HCT116 (cell line): ENCODE data around the gene CDH16.

Experiments
- CEBPB ChIP-seq: IDR thresholded peaks from 2 replicates; pipeline ENCODE4 v1.6.1; 2012; ENCODE audit warnings: low read depth
- CTCF ChIP-seq, 3 experiments: fragments of 200-600 bp in 1 of 3; sonication (generic) in 1 of 3; IDR thresholded peaks in 2 of 3; conservative IDR thresholded peaks in 1 of 3; 2 replicates each; pipeline ENCODE4 v1.5.1; 2012 to 2017; ENCODE audit warnings: low read depth in 2 of 3, low read length in 2 of 3, antibody characterized with exemption in 1 of 3, borderline replicate concordance in 1 of 3, control low read depth in 1 of 3, mild to moderate bottlenecking in 1 of 3, mixed read lengths in 1 of 3, mixed run types in 1 of 3, moderate library complexity in 1 of 3; ENCODE audit not compliant: insufficient read depth in 1 of 3
- FOSL1 ChIP-seq: IDR thresholded peaks from 2 replicates; pipeline ENCODE4 v1.6.1; 2012; ENCODE audit warnings: low read depth
- JUND ChIP-seq: IDR thresholded peaks from 2 replicates; pipeline ENCODE4 v1.6.1; 2012
- MAX ChIP-seq: IDR thresholded peaks from 2 replicates; pipeline ENCODE4 v1.6.1; 2012
- POLR2A ChIP-seq: IDR thresholded peaks from 2 replicates; pipeline ENCODE4 v1.7.0; 2011; ENCODE audit warnings: borderline replicate concordance; ENCODE audit not compliant: insufficient read depth, insufficient read length; ENCODE audit errors: extremely low read depth
- POLR2AphosphoS5 ChIP-seq: IDR thresholded peaks from 2 replicates; pipeline ENCODE4 v1.6.1; 2011; ENCODE audit warnings: mild to moderate bottlenecking, low read depth, low read length, moderate library complexity
- RAD21 ChIP-seq: IDR thresholded peaks from 2 replicates; pipeline ENCODE4 v1.6.1; 2012; ENCODE audit warnings: low read depth, mild to moderate bottlenecking
- REST ChIP-seq: IDR thresholded peaks from 2 replicates; pipeline ENCODE4 v1.6.1; 2012; ENCODE audit warnings: low read depth
- SIN3A ChIP-seq: IDR thresholded peaks from 2 replicates; pipeline ENCODE4 v1.6.1; 2012; ENCODE audit warnings: low read depth
- TCF7L2 ChIP-seq: IDR thresholded peaks from 2 replicates; pipeline ENCODE4 v1.7.0; 2011; ENCODE audit warnings: borderline replicate concordance, inconsistent platforms; ENCODE audit not compliant: insufficient read depth, insufficient read length; ENCODE audit errors: extremely low read depth
- ZFX ChIP-seq: fragments of 450-650 bp; IDR thresholded peaks from 2 replicates; pipeline ENCODE4 v1.6.1; 2017
- ZNF274 ChIP-seq: fragments of 200-500 bp; sonication (Bioruptor generic); IDR thresholded peaks from 2 replicates; pipeline ENCODE4 v1.6.1; 2014; ENCODE audit warnings: mild to moderate bottlenecking, low read depth, low read length, inconsistent platforms

GRCh38 chr16:66871840-66872239 lies 46.8 kb downstream of the CDH16 start:
- no peak for TF ChIP-seq CTCF (IDR thresholded peaks at IDR 0.05 in 2 of 3, conservative IDR thresholded peaks at IDR 0.05 in 1 of 3; ENCODE audit: borderline replicate concordance in 1 of 3, insufficient read depth in 1 of 3, low read depth in 2 of 3, low read length in 2 of 3)
- TF ChIP-seq SIN3A: no peak
- no peak for TF ChIP-seq JUND
- no peak for TF ChIP-seq ZNF274
- no peak for TF ChIP-seq POLR2AphosphoS5
- no peak for TF ChIP-seq TCF7L2
- TF ChIP-seq ZFX: no peak
- TF ChIP-seq FOSL1: no peak
- no peak for TF ChIP-seq MAX
- TF ChIP-seq POLR2A: no peak
- TF ChIP-seq REST: no peak
- TF ChIP-seq CEBPB: no peak
- no peak for TF ChIP-seq RAD21
